Caco-2 (cell line): ENCODE measurements around the gene FBXO34. TPM values are rescaled to one million over a fixed set of nuclear protein-coding genes. Genes with fewer than 3 reads are reported as not detected.
"Not testable (repeated sequence)": the region's sequence is repeated elsewhere in the genome, so short reads cannot be mapped to it uniquely, and the experiment has no call there.

Experiments
- BruUV-seq: library from RNA; stranded (reverse); fragments of 400-500 nt; replicated peaks from 2 replicates; lab custom pipeline; 2021; lab: Mats Ljungman, UMichigan
- CTCF ChIA-PET: fragments of 300-600 bp; sonication (Branson Sonifier 250); formaldehyde crosslinking; loops from one replicate; lab custom pipeline; 2022; ENCODE audit warnings: antibody characterized with exemption; lab: Charles Lee
- POLR2A ChIA-PET: fragments of 300-600 bp; sonication (Branson Sonifier 250); formaldehyde crosslinking; loops from one replicate; lab custom pipeline; 2022; ENCODE audit warnings: antibody characterized with exemption; lab: Charles Lee
- DNase-seq, 2 experiments: peaks; one replicate each; pipeline versions ENCODE4 v3.0.0 to v3.0.0-alpha.2; 2020 to 2022
- H3K27me3 ChIP-seq: replicated peaks from 2 replicates; pipeline ENCODE4 v1.6.0; 2011; ENCODE audit warnings: low read length; ENCODE audit not compliant: control insufficient read depth, insufficient read depth
- H3K36me3 ChIP-seq: 2 replicates; pipeline ENCODE4 v1.5.1; 2011; ENCODE audit warnings: low read length; ENCODE audit not compliant: control insufficient read depth, insufficient read depth
- H3K4me1 ChIP-seq: fragments of 250-450 bp; sonication (Bioruptor Pico); 2 replicates; pipeline ENCODE4 v1.5.1; 2020; ENCODE audit warnings: mild to moderate bottlenecking
- H3K4me3 ChIP-seq: 2 replicates; pipeline ENCODE4 v1.5.1; 2011; ENCODE audit warnings: low read depth, mild to moderate bottlenecking, control low read depth, low read length
- H3K9me3 ChIP-seq: fragments of 250-450 bp; sonication (Bioruptor Pico); 2 replicates; pipeline ENCODE4 v1.5.1; 2020; ENCODE audit warnings: mild to moderate bottlenecking, moderate library complexity
- H3K27ac Mint-ChIP-seq: one replicate; pipeline ENCODE4 v1.8.0; 2022; ENCODE audit warnings: mixed read lengths; ENCODE audit not compliant: unreplicated experiment
- H3K27me3 Mint-ChIP-seq: one replicate; pipeline ENCODE4 v1.8.0; 2022; ENCODE audit warnings: mixed read lengths; ENCODE audit not compliant: insufficient read depth, unreplicated experiment
- H3K36me3 Mint-ChIP-seq: one replicate; pipeline ENCODE4 v1.8.0; 2022; ENCODE audit warnings: mild to moderate bottlenecking, mixed read lengths; ENCODE audit not compliant: insufficient read depth, unreplicated experiment
- H3K4me1 Mint-ChIP-seq: one replicate; pipeline ENCODE4 v1.8.0; 2022; ENCODE audit warnings: low read depth, mixed read lengths; ENCODE audit not compliant: unreplicated experiment
- H3K4me3 Mint-ChIP-seq: one replicate; pipeline ENCODE4 v1.8.0; 2022; ENCODE audit warnings: mild to moderate bottlenecking, moderate library complexity, mixed read lengths; ENCODE audit not compliant: unreplicated experiment
- H3K9me3 Mint-ChIP-seq: one replicate; pipeline ENCODE4 v1.8.0; 2022; ENCODE audit warnings: mixed read lengths; ENCODE audit not compliant: unreplicated experiment
- CTCF ChIP-seq, 2 experiments: fragments of 200-600 bp in 1 of 2; IDR thresholded peaks; 1 replicate in 1 of 2; 2 replicates in 1 of 2; pipeline versions ENCODE4 v1.5.1 to v1.8.0; 2011 to 2022; ENCODE audit warnings: antibody characterized with exemption in 1 of 2, control low read depth in 1 of 2, inconsistent platforms in 1 of 2, low read depth in 1 of 2, low read length in 1 of 2, mild to moderate bottlenecking in 1 of 2, moderate library complexity in 1 of 2; ENCODE audit not compliant: insufficient read depth in 1 of 2, severe bottlenecking in 1 of 2, unreplicated experiment in 1 of 2
- intact Hi-C: fragments of 100-400 bp; cut with micrococcal nuclease; formaldehyde crosslinking; loops from one replicate; pipeline ENCODE4 v1.10.0; 2022; ENCODE audit not compliant: unreplicated experiment
- total RNA-seq: library from RNA; stranded (reverse); gene quantifications from 2 replicates; pipeline ENCODE4 v1.2.3, GENCODE V29; 2022

The FBXO34 gene
- total RNA-seq, 1 experiment from 2014 or later, result 23.7 TPM

GRCh38 chr14:55309154-55309553 is 37.9 kb downstream of the FBXO34 start:
- Histone ChIP-seq H3K36me3 (no peaks in the 10 kb centered on the region), H3K4me3 (no peak overlapping the region), H3K27me3 (no peaks in the 10 kb centered on the region), H3K4me1 (peaks cover 10% of the 10 kb centered on the region; the same call in 1 of the 2 replicates), H3K9me3 (peaks cover 18% of the 10 kb centered on the region)
- DNase-seq, result no peak
- TF ChIP-seq CTCF (IDR thresholded peaks at IDR 0.05; ENCODE audit: insufficient read depth in 1 of 2, low read depth in 1 of 2, low read length in 1 of 2, severe bottlenecking in 1 of 2, unreplicated experiment in 1 of 2), result no peak
- ChIA-PET CTCF (no interaction called here), POLR2A (no interaction called here)
- no TSS peak for BruUV-seq
- intact Hi-C loops, result no loop called here
- H3K4me1 Mint-ChIP-seq, result peaks cover 15% of the 10 kb centered on the region
- H3K27ac Mint-ChIP-seq, result no peak overlapping the region
- H3K36me3 Mint-ChIP-seq, result peaks cover 53% of the 10 kb centered on the region
- H3K27me3 Mint-ChIP-seq, result no peaks in the 10 kb centered on the region
- no peak overlapping the region for H3K4me3 Mint-ChIP-seq
- peaks cover 34% of the 10 kb centered on the region for H3K9me3 Mint-ChIP-seq

- DNase-seq, result no peak
- ChIA-PET POLR2A (no interaction called here), CTCF (interaction anchor here (0.6 kb wide), 1 partner anchor 38 kb away, joined by 4 read pairs; the partner anchor contains the start of gene FBXO34)
- BruUV-seq, result no TSS peak
- Mint-ChIP-seq H3K4me1 (peaks cover 15% of the 10 kb centered on the region), H3K4me3 (no peak overlapping the region), H3K36me3 (peaks cover 55% of the 10 kb centered on the region), H3K27ac (no peak overlapping the region), H3K27me3 (no peaks in the 10 kb centered on the region), H3K9me3 (peaks cover 39% of the 10 kb centered on the region)
- Histone ChIP-seq H3K4me3 (no peak overlapping the region), H3K4me1 (peaks cover 10% of the 10 kb centered on the region; the same call in 1 of the 2 replicates), H3K27me3 (no peaks in the 10 kb centered on the region), H3K36me3 (no peaks in the 10 kb centered on the region), H3K9me3 (peaks cover 21% of the 10 kb centered on the region)
- intact Hi-C loops, result no loop called here
- TF ChIP-seq CTCF (IDR thresholded peaks at IDR 0.05; ENCODE audit: insufficient read depth in 1 of 2, low read depth in 1 of 2, low read length in 1 of 2, severe bottlenecking in 1 of 2, unreplicated experiment in 1 of 2), result no peak
Measured at GRCh38 chr14:55309761-55310365, 38.6 kb downstream of the FBXO34 start.

- Mint-ChIP-seq H3K9me3 (peaks cover 53% of the 10 kb centered on the region), H3K27ac (peak overlapping the region; percentile 11), H3K36me3 (peaks cover 59% of the 10 kb centered on the region), H3K4me1 (peaks cover 25% of the 10 kb centered on the region)
- H3K36me3 ChIP-seq, CTCF ChIA-PET, intact Hi-C loops, BruUV-seq, H3K27me3 ChIP-seq, POLR2A ChIA-PET, H3K4me3 ChIP-seq, H3K27me3 Mint-ChIP-seq, H3K4me3 Mint-ChIP-seq: not testable (repeated sequence)
- H3K4me1 ChIP-seq, result peaks cover 32% of the 10 kb centered on the region
- H3K9me3 ChIP-seq, result peaks cover 32% of the 10 kb centered on the region
- DNase-seq, result peak in 1 of 2 experiments; percentile 36
Measured at GRCh38 chr14:55312379-55313030, 41.3 kb downstream of the FBXO34 start.
